KMS-11 (cell line): ENCODE measurements around the gene KRTAP5-11.
A peak's percentile ranks its signal among the peaks of the same experiment; 100 is the strongest.
"Not testable (repeated sequence)": the region's sequence is repeated elsewhere in the genome, so short reads cannot be mapped to it uniquely, and the experiment has no call there.

Experiments
- H2AFZ ChIP-seq: fragments of 200-600 bp; sonication (generic); 2 replicates; pipeline ENCODE4 v1.6.1; 2016; ENCODE audit warnings: antibody characterized with exemption, mixed run types, low read depth
- H3K27ac ChIP-seq: fragments of 200-600 bp; sonication (generic); 2 replicates; pipeline ENCODE4 v1.6.1; 2016; ENCODE audit warnings: mild to moderate bottlenecking, mixed run types
- H3K27me3 ChIP-seq: fragments of 200-600 bp; sonication (generic); 2 replicates; pipeline ENCODE4 v1.6.1; 2017; ENCODE audit warnings: mild to moderate bottlenecking, low read depth, mixed run types, moderate library complexity; ENCODE audit not compliant: insufficient read depth
- H3K36me3 ChIP-seq: fragments of 200-600 bp; sonication (generic); 2 replicates; pipeline ENCODE4 v1.6.1; 2017; ENCODE audit warnings: mild to moderate bottlenecking, mixed run types; ENCODE audit not compliant: insufficient read depth
- H3K4me1 ChIP-seq: fragments of 200-600 bp; sonication (generic); 2 replicates; pipeline ENCODE4 v1.6.1; 2016; ENCODE audit warnings: mild to moderate bottlenecking, low read depth, mixed run types; ENCODE audit not compliant: poor library complexity, severe bottlenecking
- H3K4me2 ChIP-seq: fragments of 200-600 bp; sonication (generic); 2 replicates; pipeline ENCODE4 v1.7.0; 2016; ENCODE audit warnings: mild to moderate bottlenecking, mixed run types
- H3K4me3 ChIP-seq: fragments of 200-600 bp; sonication (generic); IDR thresholded peaks from 2 replicates; pipeline ENCODE4 v1.6.1; 2017; ENCODE audit warnings: low read depth, low read length, mixed read lengths; ENCODE audit not compliant: insufficient read depth
- H3K79me2 ChIP-seq: fragments of 200-600 bp; sonication (generic); 2 replicates; pipeline ENCODE4 v1.6.1; 2016; ENCODE audit warnings: low read depth, mixed run types; ENCODE audit not compliant: insufficient read depth
- H3K9ac ChIP-seq: fragments of 200-600 bp; sonication (generic); 2 replicates; pipeline ENCODE4 v1.6.1; 2016; ENCODE audit warnings: mild to moderate bottlenecking, mixed run types
- H4K20me1 ChIP-seq: fragments of 200-600 bp; sonication (generic); 2 replicates; pipeline ENCODE4 v1.6.1; 2016; ENCODE audit warnings: mild to moderate bottlenecking, mixed run types; ENCODE audit not compliant: insufficient read depth
- TF ChIP-seq, protein P1 (sequence below): fragments of 200-600 bp; sonication (generic); conservative IDR thresholded peaks from 2 replicates; pipeline ENCODE4 v1.6.1; 2017; ENCODE audit warnings: low read depth, mild to moderate bottlenecking, antibody characterized with exemption, low read length, moderate library complexity, mixed read lengths

The KRTAP5-11 gene

DNA sequence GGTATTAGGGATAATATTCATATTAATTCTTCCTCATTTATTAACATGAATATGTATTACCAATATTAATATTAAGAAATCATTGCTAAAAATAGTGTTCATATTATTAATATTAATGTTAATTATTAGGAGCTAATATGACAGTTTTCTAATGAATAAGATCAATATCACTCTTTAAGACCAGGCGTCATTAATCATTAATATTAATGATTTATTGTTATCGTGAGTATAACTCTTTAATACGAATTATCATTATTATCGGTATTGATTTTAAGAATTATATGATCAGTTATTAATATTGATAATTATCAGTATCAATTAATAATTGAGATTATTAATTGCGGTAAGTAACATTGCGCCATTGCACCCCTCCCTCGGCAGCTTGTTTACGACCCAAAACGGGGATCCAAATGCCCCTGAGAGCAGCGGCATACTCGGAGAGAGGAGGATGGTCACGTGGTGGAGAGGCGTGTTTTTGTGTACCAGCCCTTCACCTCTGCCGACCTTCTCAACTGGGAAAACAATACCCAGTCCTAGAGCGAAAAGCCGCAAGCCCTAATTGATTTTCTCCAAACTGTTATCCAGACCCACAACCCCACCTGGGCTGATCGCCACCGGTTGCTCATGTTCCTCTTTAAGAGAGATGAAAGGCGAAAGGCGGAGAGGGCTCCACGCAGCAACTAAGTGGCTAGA, 28.7 kb upstream of the KRTAP5-11 start:
- H3K36me3 ChIP-seq, H3K79me2 ChIP-seq, H3K4me3 ChIP-seq, H3K27me3 ChIP-seq, H3K4me2 ChIP-seq, H3K27ac ChIP-seq, H3K4me1 ChIP-seq, H3K9ac ChIP-seq, H4K20me1 ChIP-seq, H2AFZ ChIP-seq: not testable (repeated sequence)

GRCh38 chr11:71608272-71608671, 25.6 kb upstream of the KRTAP5-11 start:
- not testable (repeated sequence) for H3K4me1 ChIP-seq, H3K27me3 ChIP-seq, H3K4me3 ChIP-seq, H3K4me2 ChIP-seq, H3K36me3 ChIP-seq, H3K27ac ChIP-seq, H3K9ac ChIP-seq, H4K20me1 ChIP-seq, H3K79me2 ChIP-seq, H2AFZ ChIP-seq

DNA sequence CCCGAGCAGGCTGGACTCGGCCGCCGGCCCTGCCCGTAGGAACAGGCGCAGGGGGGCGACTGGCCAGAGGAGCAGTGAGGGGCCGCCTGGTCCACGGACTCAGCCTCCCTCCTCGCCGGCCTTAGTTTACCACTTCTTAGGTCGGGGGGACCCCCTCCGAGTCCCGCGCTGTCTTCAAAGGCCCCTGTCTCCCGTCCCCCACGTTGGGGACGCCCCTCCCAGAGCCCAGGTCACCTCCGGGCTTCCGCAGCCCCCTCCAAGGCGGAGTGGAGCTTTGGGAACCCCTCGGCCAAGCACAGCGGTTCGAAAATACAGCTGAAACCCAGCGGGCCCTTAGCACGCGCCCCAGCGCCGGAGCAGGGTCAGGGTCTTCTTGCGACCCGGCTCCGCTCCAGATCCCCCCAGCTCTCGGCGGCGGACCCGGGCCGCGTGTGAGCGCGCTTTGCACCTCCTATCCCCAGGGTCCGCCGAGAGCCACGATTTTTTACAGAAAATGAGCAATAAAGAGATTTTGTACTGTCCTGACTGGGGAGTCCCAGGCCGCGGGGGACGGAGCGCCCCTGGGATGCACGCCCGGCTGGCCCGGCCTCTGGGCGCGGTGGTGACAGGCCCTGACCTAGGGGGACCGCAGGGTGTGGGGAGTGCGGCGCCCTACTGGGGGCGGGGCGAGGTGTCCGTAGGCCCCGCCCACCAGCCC, 25.0 kb upstream of the KRTAP5-11 start:
- H2AFZ ChIP-seq, H3K9ac ChIP-seq, H3K27ac ChIP-seq, H3K4me2 ChIP-seq, H3K4me3 ChIP-seq, H4K20me1 ChIP-seq, H3K27me3 ChIP-seq, H3K36me3 ChIP-seq, H3K4me1 ChIP-seq, H3K79me2 ChIP-seq: not testable (repeated sequence)

- not testable (repeated sequence) for H4K20me1 ChIP-seq, H2AFZ ChIP-seq, H3K36me3 ChIP-seq, H3K4me1 ChIP-seq, H3K27me3 ChIP-seq, H3K79me2 ChIP-seq, H3K4me3 ChIP-seq, H3K4me2 ChIP-seq, H3K27ac ChIP-seq, H3K9ac ChIP-seq
Observed at GRCh38 chr11:71606853-71607519, 24.3 kb upstream of the KRTAP5-11 start.

DNA sequence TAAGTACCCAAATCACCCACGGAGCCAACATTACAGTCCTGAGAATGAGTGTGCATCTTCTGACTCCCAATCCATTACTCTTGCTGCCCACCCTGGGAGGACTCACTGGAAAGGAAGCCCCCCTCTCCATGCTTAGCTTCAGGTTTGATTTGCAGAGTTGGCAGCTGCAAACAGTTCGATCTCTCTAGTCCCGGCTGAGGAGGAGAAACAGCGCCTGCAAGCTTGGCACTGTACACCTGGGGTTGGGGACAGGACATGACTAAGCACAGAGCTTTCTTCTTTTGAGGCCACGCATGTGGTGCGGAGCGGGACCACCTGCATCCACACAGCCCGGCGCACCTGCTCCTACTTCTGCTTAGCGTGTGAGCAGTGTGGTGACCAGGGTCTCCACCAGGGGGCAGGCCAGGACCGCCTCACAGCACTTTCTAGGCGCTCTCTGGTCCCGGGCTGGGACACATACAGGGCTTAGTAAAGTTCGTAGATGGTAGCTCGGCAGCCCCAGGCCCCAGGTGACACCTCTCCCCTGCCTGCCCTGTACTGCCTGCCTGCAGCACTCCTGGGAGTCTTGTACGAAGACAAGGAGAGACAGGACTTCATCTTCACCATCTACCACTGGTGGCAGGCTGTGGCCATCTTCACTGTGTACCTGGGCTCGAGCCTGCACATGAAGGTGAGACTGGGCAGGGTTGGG, 22.3 kb upstream of the KRTAP5-11 start:
- not testable (repeated sequence) for H3K36me3 ChIP-seq, H3K4me1 ChIP-seq, H3K9ac ChIP-seq, H3K4me3 ChIP-seq, H3K27me3 ChIP-seq, H4K20me1 ChIP-seq, H3K79me2 ChIP-seq
- Histone ChIP-seq H2AFZ (peak overlapping the region; percentile 44; the same call in 1 of the 2 replicates), H3K27ac (peak overlapping the region; percentile 18; the same call in 1 of the 2 replicates), H3K4me2 (peak overlapping the region; percentile 45; the same call in 1 of the 2 replicates)
- TF ChIP-seq, protein P1, sequence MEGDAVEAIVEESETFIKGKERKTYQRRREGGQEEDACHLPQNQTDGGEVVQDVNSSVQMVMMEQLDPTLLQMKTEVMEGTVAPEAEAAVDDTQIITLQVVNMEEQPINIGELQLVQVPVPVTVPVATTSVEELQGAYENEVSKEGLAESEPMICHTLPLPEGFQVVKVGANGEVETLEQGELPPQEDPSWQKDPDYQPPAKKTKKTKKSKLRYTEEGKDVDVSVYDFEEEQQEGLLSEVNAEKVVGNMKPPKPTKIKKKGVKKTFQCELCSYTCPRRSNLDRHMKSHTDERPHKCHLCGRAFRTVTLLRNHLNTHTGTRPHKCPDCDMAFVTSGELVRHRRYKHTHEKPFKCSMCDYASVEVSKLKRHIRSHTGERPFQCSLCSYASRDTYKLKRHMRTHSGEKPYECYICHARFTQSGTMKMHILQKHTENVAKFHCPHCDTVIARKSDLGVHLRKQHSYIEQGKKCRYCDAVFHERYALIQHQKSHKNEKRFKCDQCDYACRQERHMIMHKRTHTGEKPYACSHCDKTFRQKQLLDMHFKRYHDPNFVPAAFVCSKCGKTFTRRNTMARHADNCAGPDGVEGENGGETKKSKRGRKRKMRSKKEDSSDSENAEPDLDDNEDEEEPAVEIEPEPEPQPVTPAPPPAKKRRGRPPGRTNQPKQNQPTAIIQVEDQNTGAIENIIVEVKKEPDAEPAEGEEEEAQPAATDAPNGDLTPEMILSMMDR: 0 out of 2 replicates have a peak, but pooled peaks have one; percentile 26

- H3K27me3 ChIP-seq: not testable (repeated sequence)
Observed at GRCh38 chr11:71603221-71603620, 20.5 kb upstream of the KRTAP5-11 start.

More at GRCh38 chr11:71603221-71603620, 20.5 kb upstream of the KRTAP5-11 start:
- H2AFZ ChIP-seq, H3K4me1 ChIP-seq, H3K4me3 ChIP-seq, H3K27ac ChIP-seq, H3K4me2 ChIP-seq, H4K20me1 ChIP-seq, H3K36me3 ChIP-seq, H3K79me2 ChIP-seq, H3K9ac ChIP-seq: not testable (repeated sequence)
